NOMO-1 treated with dmso at 0.1 percent for 144 hours (cell line): ENCODE measurements around the gene SCNN1A.

Experiments
- DNase-seq: peaks from one replicate; lab custom pipeline; 2025; ENCODE audit not compliant: unreplicated experiment; lab: John Stamatoyannopoulos, UW

SCNN1A gene

GRCh38 chr12:6297170-6297569, 78.2 kb downstream of the SCNN1A start:
- no peak for DNase-seq
